WERI-Rb-1 (cell line): ENCODE results near the gene MADD.

ENCODE experiments used
- DNase-seq: peaks from one replicate; pipeline ENCODE4 v3.0.0-alpha.2; 2020
- H3K27ac ChIP-seq: fragments of 250-450 bp; sonication (Bioruptor Pico); 2 replicates; pipeline ENCODE4 v1.5.1; 2020; ENCODE audit warnings: mild to moderate bottlenecking, moderate library complexity
- H3K27me3 ChIP-seq: fragments of 250-450 bp; sonication (Bioruptor Pico); 2 replicates; pipeline ENCODE4 v1.5.1; 2021; ENCODE audit warnings: mild to moderate bottlenecking, low read depth, moderate library complexity; ENCODE audit not compliant: insufficient read depth, severe bottlenecking
- H3K36me3 ChIP-seq: fragments of 250-450 bp; sonication (Bioruptor Pico); 2 replicates; pipeline ENCODE4 v1.5.1; 2020; ENCODE audit warnings: mild to moderate bottlenecking, moderate library complexity
- H3K4me3 ChIP-seq: 2 replicates; pipeline ENCODE4 v1.5.1; 2011; ENCODE audit warnings: low read depth, mild to moderate bottlenecking, control low read depth, low read length
- H3K9me3 ChIP-seq: fragments of 250-450 bp; sonication (Bioruptor Pico); 2 replicates; pipeline ENCODE4 v1.5.1; 2021; ENCODE audit warnings: mild to moderate bottlenecking, moderate library complexity; ENCODE audit not compliant: severe bottlenecking
- TF ChIP-seq, protein P1 (sequence below): IDR thresholded peaks from 2 replicates; pipeline ENCODE4 v1.5.1; 2011; ENCODE audit warnings: low read depth, mild to moderate bottlenecking, control low read depth, inconsistent platforms, low read length

The MADD gene

DNA sequence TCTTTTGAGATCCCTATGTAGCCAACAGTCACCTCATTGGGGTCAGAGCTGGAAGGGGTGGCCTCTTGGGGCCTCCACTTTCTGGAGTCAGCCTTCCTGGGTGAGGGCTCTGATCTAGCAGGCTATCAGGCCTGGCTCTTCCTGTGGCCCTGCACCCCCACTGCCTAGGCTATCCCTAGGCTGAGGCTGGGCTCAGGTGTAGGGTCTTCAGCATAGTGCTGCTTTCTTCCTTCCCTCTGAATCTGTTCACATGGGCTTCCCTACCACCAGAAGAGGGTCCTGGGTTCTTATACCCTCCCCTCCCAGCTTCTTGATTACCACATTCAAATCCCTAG is 108.9 kb downstream of the MADD start:
- no peaks in the 10 kb centered on the region for H3K36me3 ChIP-seq
- H3K27ac ChIP-seq, result no peak overlapping the region
- H3K4me3 ChIP-seq, result no peak overlapping the region
- H3K9me3 ChIP-seq, result no peaks in the 10 kb centered on the region
- TF ChIP-seq, protein P1, sequence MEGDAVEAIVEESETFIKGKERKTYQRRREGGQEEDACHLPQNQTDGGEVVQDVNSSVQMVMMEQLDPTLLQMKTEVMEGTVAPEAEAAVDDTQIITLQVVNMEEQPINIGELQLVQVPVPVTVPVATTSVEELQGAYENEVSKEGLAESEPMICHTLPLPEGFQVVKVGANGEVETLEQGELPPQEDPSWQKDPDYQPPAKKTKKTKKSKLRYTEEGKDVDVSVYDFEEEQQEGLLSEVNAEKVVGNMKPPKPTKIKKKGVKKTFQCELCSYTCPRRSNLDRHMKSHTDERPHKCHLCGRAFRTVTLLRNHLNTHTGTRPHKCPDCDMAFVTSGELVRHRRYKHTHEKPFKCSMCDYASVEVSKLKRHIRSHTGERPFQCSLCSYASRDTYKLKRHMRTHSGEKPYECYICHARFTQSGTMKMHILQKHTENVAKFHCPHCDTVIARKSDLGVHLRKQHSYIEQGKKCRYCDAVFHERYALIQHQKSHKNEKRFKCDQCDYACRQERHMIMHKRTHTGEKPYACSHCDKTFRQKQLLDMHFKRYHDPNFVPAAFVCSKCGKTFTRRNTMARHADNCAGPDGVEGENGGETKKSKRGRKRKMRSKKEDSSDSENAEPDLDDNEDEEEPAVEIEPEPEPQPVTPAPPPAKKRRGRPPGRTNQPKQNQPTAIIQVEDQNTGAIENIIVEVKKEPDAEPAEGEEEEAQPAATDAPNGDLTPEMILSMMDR, result no peak
- H3K27me3 ChIP-seq, result no peaks in the 10 kb centered on the region
- no peak for DNase-seq

DNA sequence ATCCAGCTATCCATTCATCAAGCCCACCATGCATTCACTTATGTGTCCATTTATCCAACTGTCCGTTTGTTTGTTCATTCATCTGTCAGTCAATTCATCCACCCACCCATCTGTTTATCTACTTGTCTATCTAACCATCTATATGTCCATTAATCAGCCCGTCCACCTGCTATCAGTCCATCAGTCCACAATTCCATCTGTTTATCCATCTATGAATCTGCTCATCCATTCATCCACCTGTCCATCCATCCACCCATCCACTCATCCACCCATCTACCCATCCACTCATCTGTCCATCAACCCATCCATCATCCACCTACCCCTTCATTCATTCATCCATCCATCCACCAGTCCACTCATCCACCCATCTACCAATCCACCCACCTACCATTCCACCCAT is 109.4 kb downstream of the MADD start:
- H3K27me3 ChIP-seq, result no peaks in the 10 kb centered on the region
- no peaks in the 10 kb centered on the region for H3K9me3 ChIP-seq
- no peak for DNase-seq
- H3K36me3 ChIP-seq, result no peaks in the 10 kb centered on the region
- no peak overlapping the region for H3K27ac ChIP-seq
- no peak overlapping the region for H3K4me3 ChIP-seq
- TF ChIP-seq, protein P1, result no peak
